GM23338 (cell line): ENCODE data around the gene ZNF697. TPM values are rescaled to one million over a fixed set of nuclear protein-coding genes. Genes with fewer than 3 reads are reported as not detected.

Experiments
- ATAC-seq: fragments of 200-7000 bp; cut with Tn5 transposase; 3 replicates; pipeline ENCODE4 v1.9.1; 2020
- DNase-seq: peaks from one replicate; pipeline ENCODE4 v3.0.0-alpha.2; 2015; ENCODE audit warnings: low spot score
- H2AFZ ChIP-seq: fragments of 200-600 bp; sonication (generic); 2 replicates; pipeline ENCODE4 v1.8.0; 2016; ENCODE audit warnings: antibody characterized with exemption, mild to moderate bottlenecking, moderate library complexity
- H3F3A ChIP-seq: fragments of 200-600 bp; sonication (generic); replicated peaks from 2 replicates; pipeline ENCODE4 v1.8.0; 2017; ENCODE audit warnings: antibody characterized with exemption, mixed run types, low read depth
- H3K27ac ChIP-seq: fragments of 200-600 bp; sonication (generic); 2 replicates; pipeline ENCODE4 v1.6.1; 2016; ENCODE audit warnings: low read depth
- H3K27me3 ChIP-seq: fragments of 200-600 bp; sonication (generic); 2 replicates; pipeline ENCODE4 v1.8.0; 2016; ENCODE audit warnings: mild to moderate bottlenecking, mixed run types, moderate library complexity; ENCODE audit not compliant: insufficient read depth
- H3K36me3 ChIP-seq: fragments of 200-600 bp; sonication (generic); 2 replicates; pipeline ENCODE4 v1.8.0; 2016; ENCODE audit warnings: mild to moderate bottlenecking; ENCODE audit not compliant: insufficient read depth
- H3K4me1 ChIP-seq: fragments of 200-600 bp; sonication (generic); 2 replicates; pipeline ENCODE4 v1.8.0; 2016; ENCODE audit warnings: mild to moderate bottlenecking, moderate library complexity; ENCODE audit not compliant: insufficient read depth
- H3K4me2 ChIP-seq: fragments of 200-600 bp; sonication (generic); 2 replicates; pipeline ENCODE4 v1.7.1; 2017; ENCODE audit warnings: mixed run types
- H3K4me3 ChIP-seq: fragments of 200-600 bp; sonication (generic); 2 replicates; pipeline ENCODE4 v1.6.1; 2016; ENCODE audit warnings: mixed run types
- H3K79me2 ChIP-seq: fragments of 200-600 bp; sonication (generic); replicated peaks from 2 replicates; pipeline ENCODE4 v1.8.0; 2017; ENCODE audit warnings: mild to moderate bottlenecking; ENCODE audit not compliant: insufficient read depth
- H3K9me2 ChIP-seq: fragments of 200-600 bp; sonication (generic); 2 replicates; pipeline ENCODE4 v1.8.0; 2017; ENCODE audit not compliant: insufficient read depth
- H4K20me1 ChIP-seq: fragments of 200-600 bp; sonication (generic); replicated peaks from 2 replicates; pipeline ENCODE4 v1.8.0; 2017; ENCODE audit warnings: mild to moderate bottlenecking; ENCODE audit not compliant: insufficient read depth
- H3K27ac Mint-ChIP-seq: 2 replicates; pipeline ENCODE4 v1.8.0; 2020; ENCODE audit warnings: inconsistent platforms, mild to moderate bottlenecking, moderate library complexity, mixed read lengths
- H3K27me3 Mint-ChIP-seq: 3 replicates; pipeline ENCODE4 v1.8.0; 2022; ENCODE audit warnings: low read depth, mild to moderate bottlenecking, moderate library complexity, mixed read lengths, inconsistent platforms; ENCODE audit not compliant: insufficient read depth, poor library complexity
- H3K36me3 Mint-ChIP-seq: 3 replicates; pipeline ENCODE4 v1.8.0; 2021; ENCODE audit warnings: low read depth, mild to moderate bottlenecking, inconsistent platforms, moderate library complexity, mixed read lengths
- H3K4me1 Mint-ChIP-seq: 3 replicates; pipeline ENCODE4 v1.8.0; 2020; ENCODE audit warnings: mild to moderate bottlenecking, inconsistent platforms, mixed read lengths
- H3K4me3 Mint-ChIP-seq: 3 replicates; pipeline ENCODE4 v1.8.0; 2021; ENCODE audit warnings: moderate library complexity, mild to moderate bottlenecking, inconsistent platforms, mixed read lengths
- H3K9me3 Mint-ChIP-seq: 3 replicates; pipeline ENCODE4 v1.8.0; 2020; ENCODE audit warnings: moderate library complexity, mild to moderate bottlenecking, inconsistent platforms, mixed read lengths
- CREB1 ChIP-seq: fragments of 250-450 bp; sonication (Bioruptor Pico); IDR thresholded peaks from 2 replicates; pipeline ENCODE4 v1.5.0; 2020; ENCODE audit warnings: low read depth, mild to moderate bottlenecking, moderate library complexity
- EZH2 ChIP-seq: fragments of 200-600 bp; sonication (generic); IDR thresholded peaks from one replicate; pipeline ENCODE4 v1.8.0; 2017; ENCODE audit warnings: antibody characterized with exemption, mild to moderate bottlenecking, low read depth; ENCODE audit not compliant: unreplicated experiment
- EZH2phosphoT487 ChIP-seq: fragments of 200-600 bp; sonication (generic); IDR thresholded peaks from one replicate; pipeline ENCODE4 v1.8.1; 2018; ENCODE audit warnings: antibody characterized with exemption; ENCODE audit not compliant: unreplicated experiment
- JUNB ChIP-seq: IDR thresholded peaks from one replicate; pipeline ENCODE4 v1.6.1; 2016; ENCODE audit warnings: antibody characterized with exemption; ENCODE audit not compliant: unreplicated experiment
- NANOG ChIP-seq: IDR thresholded peaks from 2 replicates; pipeline ENCODE4 v1.6.1; 2016; ENCODE audit warnings: antibody characterized with exemption, borderline replicate concordance
- POLR2AphosphoS5 ChIP-seq: IDR thresholded peaks from 2 replicates; pipeline ENCODE4 v1.6.1; 2016; ENCODE audit warnings: antibody characterized with exemption, low read depth
- STAT1 ChIP-seq: IDR thresholded peaks from one replicate; pipeline ENCODE4 v1.6.1; 2016; ENCODE audit warnings: antibody characterized with exemption; ENCODE audit not compliant: unreplicated experiment
- ZNF114 ChIP-seq: fragments of 250-450 bp; sonication (Bioruptor Pico); IDR thresholded peaks from 2 replicates; pipeline ENCODE4 v1.5.0; 2020; ENCODE audit warnings: mild to moderate bottlenecking, moderate library complexity
- ZNF331 ChIP-seq: fragments of 250-450 bp; sonication (Bioruptor Pico); IDR thresholded peaks from 2 replicates; pipeline ENCODE4 v1.5.0; 2020; ENCODE audit warnings: low read depth, mild to moderate bottlenecking, moderate library complexity
- polyA plus RNA-seq: library from polyadenylated mRNA; unstranded; fragments of >200 nt; fragmentation: Nextera tagmentation; extraction: Ambion mirVana; gene quantifications from 2 replicates; pipeline ENCODE4 v1.2.1, GENCODE V29; 2016
- total RNA-seq: library from RNA; depleted of rRNA; stranded (reverse); fragments of >200 nt; shearing (Covaris generic); gene quantifications from 2 replicates; pipeline ENCODE4 v1.2.3, GENCODE V29; 2014
- TF ChIP-seq, protein P1 (sequence below): IDR thresholded peaks from one replicate; pipeline ENCODE4 v1.6.1; 2018; ENCODE audit warnings: antibody characterized with exemption; ENCODE audit not compliant: unreplicated experiment
- TF ChIP-seq, protein P2 (sequence below), 2 experiments: fragments of 200-600 bp in 1 of 2; sonication (generic) in 1 of 2; conservative IDR thresholded peaks; 2 replicates each; pipeline versions ENCODE4 v1.5.1 to v1.6.1; 2016 to 2017; ENCODE audit warnings: antibody characterized with exemption in 2 of 2, low read depth in 2 of 2, mild to moderate bottlenecking in 2 of 2, moderate library complexity in 1 of 2
- TF ChIP-seq, protein P3 (sequence below): IDR thresholded peaks from 2 replicates; pipeline ENCODE4 v1.6.1; 2016; ENCODE audit warnings: antibody characterized with exemption
- TF ChIP-seq, protein P4 (sequence below): fragments of 250-450 bp; sonication (Bioruptor Pico); IDR thresholded peaks from 2 replicates; pipeline ENCODE4 v1.5.0; 2020; ENCODE audit warnings: mild to moderate bottlenecking, moderate library complexity

Gene ZNF697
- total and polyA plus RNA-seq, 2 experiments from 2014 or later = 5.4 to 32.0 TPM

DNA sequence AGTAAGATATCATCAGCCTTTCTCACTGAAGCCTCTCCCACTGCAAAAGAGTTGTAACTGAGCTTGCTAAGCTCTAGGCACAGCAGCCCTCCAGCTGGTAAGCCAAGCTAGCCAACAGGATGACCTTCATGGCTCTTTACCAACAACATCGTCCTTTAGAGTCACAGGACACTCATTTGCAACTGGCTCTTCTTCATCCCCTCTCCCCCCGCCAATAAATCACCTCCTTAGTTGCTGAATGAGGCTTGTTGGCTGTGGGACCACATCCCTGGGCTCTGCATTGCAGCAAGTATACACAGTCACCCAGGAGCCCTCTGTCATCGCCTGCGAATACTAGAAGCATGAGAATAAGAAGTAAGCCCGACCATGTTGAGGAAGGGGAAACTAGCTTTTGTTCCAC, 16.0 kb upstream of the ZNF697 start:
- no peak overlapping the region for H3K27ac ChIP-seq
- no peaks in the 10 kb centered on the region for H3K36me3 Mint-ChIP-seq
- H3K27me3 ChIP-seq = no peaks in the 10 kb centered on the region
- H3K4me3 ChIP-seq = no peak overlapping the region
- no peaks in the 10 kb centered on the region for H3K79me2 ChIP-seq
- H3K36me3 ChIP-seq = no peaks in the 10 kb centered on the region
- TF ChIP-seq JUNB (no peak), CREB1 (CRISPR knock-in tag) (no peak), EZH2 (no peak), ZNF331 (CRISPR knock-in tag) (no peak), STAT1 (no peak), POLR2AphosphoS5 (no peak), NANOG (no peak), ZNF114 (CRISPR knock-in tag) (no peak), EZH2phosphoT487 (no peak)
- TF ChIP-seq, protein P1, sequence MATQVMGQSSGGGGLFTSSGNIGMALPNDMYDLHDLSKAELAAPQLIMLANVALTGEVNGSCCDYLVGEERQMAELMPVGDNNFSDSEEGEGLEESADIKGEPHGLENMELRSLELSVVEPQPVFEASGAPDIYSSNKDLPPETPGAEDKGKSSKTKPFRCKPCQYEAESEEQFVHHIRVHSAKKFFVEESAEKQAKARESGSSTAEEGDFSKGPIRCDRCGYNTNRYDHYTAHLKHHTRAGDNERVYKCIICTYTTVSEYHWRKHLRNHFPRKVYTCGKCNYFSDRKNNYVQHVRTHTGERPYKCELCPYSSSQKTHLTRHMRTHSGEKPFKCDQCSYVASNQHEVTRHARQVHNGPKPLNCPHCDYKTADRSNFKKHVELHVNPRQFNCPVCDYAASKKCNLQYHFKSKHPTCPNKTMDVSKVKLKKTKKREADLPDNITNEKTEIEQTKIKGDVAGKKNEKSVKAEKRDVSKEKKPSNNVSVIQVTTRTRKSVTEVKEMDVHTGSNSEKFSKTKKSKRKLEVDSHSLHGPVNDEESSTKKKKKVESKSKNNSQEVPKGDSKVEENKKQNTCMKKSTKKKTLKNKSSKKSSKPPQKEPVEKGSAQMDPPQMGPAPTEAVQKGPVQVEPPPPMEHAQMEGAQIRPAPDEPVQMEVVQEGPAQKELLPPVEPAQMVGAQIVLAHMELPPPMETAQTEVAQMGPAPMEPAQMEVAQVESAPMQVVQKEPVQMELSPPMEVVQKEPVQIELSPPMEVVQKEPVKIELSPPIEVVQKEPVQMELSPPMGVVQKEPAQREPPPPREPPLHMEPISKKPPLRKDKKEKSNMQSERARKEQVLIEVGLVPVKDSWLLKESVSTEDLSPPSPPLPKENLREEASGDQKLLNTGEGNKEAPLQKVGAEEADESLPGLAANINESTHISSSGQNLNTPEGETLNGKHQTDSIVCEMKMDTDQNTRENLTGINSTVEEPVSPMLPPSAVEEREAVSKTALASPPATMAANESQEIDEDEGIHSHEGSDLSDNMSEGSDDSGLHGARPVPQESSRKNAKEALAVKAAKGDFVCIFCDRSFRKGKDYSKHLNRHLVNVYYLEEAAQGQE = no peak
- TF ChIP-seq, protein P2, sequence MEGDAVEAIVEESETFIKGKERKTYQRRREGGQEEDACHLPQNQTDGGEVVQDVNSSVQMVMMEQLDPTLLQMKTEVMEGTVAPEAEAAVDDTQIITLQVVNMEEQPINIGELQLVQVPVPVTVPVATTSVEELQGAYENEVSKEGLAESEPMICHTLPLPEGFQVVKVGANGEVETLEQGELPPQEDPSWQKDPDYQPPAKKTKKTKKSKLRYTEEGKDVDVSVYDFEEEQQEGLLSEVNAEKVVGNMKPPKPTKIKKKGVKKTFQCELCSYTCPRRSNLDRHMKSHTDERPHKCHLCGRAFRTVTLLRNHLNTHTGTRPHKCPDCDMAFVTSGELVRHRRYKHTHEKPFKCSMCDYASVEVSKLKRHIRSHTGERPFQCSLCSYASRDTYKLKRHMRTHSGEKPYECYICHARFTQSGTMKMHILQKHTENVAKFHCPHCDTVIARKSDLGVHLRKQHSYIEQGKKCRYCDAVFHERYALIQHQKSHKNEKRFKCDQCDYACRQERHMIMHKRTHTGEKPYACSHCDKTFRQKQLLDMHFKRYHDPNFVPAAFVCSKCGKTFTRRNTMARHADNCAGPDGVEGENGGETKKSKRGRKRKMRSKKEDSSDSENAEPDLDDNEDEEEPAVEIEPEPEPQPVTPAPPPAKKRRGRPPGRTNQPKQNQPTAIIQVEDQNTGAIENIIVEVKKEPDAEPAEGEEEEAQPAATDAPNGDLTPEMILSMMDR (conservative IDR thresholded peaks at IDR 0.05; ENCODE audit: low read depth in 2 of 2) = no peak
- TF ChIP-seq, protein P3, sequence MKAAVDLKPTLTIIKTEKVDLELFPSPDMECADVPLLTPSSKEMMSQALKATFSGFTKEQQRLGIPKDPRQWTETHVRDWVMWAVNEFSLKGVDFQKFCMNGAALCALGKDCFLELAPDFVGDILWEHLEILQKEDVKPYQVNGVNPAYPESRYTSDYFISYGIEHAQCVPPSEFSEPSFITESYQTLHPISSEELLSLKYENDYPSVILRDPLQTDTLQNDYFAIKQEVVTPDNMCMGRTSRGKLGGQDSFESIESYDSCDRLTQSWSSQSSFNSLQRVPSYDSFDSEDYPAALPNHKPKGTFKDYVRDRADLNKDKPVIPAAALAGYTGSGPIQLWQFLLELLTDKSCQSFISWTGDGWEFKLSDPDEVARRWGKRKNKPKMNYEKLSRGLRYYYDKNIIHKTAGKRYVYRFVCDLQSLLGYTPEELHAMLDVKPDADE = no peak
- TF ChIP-seq, protein P4, sequence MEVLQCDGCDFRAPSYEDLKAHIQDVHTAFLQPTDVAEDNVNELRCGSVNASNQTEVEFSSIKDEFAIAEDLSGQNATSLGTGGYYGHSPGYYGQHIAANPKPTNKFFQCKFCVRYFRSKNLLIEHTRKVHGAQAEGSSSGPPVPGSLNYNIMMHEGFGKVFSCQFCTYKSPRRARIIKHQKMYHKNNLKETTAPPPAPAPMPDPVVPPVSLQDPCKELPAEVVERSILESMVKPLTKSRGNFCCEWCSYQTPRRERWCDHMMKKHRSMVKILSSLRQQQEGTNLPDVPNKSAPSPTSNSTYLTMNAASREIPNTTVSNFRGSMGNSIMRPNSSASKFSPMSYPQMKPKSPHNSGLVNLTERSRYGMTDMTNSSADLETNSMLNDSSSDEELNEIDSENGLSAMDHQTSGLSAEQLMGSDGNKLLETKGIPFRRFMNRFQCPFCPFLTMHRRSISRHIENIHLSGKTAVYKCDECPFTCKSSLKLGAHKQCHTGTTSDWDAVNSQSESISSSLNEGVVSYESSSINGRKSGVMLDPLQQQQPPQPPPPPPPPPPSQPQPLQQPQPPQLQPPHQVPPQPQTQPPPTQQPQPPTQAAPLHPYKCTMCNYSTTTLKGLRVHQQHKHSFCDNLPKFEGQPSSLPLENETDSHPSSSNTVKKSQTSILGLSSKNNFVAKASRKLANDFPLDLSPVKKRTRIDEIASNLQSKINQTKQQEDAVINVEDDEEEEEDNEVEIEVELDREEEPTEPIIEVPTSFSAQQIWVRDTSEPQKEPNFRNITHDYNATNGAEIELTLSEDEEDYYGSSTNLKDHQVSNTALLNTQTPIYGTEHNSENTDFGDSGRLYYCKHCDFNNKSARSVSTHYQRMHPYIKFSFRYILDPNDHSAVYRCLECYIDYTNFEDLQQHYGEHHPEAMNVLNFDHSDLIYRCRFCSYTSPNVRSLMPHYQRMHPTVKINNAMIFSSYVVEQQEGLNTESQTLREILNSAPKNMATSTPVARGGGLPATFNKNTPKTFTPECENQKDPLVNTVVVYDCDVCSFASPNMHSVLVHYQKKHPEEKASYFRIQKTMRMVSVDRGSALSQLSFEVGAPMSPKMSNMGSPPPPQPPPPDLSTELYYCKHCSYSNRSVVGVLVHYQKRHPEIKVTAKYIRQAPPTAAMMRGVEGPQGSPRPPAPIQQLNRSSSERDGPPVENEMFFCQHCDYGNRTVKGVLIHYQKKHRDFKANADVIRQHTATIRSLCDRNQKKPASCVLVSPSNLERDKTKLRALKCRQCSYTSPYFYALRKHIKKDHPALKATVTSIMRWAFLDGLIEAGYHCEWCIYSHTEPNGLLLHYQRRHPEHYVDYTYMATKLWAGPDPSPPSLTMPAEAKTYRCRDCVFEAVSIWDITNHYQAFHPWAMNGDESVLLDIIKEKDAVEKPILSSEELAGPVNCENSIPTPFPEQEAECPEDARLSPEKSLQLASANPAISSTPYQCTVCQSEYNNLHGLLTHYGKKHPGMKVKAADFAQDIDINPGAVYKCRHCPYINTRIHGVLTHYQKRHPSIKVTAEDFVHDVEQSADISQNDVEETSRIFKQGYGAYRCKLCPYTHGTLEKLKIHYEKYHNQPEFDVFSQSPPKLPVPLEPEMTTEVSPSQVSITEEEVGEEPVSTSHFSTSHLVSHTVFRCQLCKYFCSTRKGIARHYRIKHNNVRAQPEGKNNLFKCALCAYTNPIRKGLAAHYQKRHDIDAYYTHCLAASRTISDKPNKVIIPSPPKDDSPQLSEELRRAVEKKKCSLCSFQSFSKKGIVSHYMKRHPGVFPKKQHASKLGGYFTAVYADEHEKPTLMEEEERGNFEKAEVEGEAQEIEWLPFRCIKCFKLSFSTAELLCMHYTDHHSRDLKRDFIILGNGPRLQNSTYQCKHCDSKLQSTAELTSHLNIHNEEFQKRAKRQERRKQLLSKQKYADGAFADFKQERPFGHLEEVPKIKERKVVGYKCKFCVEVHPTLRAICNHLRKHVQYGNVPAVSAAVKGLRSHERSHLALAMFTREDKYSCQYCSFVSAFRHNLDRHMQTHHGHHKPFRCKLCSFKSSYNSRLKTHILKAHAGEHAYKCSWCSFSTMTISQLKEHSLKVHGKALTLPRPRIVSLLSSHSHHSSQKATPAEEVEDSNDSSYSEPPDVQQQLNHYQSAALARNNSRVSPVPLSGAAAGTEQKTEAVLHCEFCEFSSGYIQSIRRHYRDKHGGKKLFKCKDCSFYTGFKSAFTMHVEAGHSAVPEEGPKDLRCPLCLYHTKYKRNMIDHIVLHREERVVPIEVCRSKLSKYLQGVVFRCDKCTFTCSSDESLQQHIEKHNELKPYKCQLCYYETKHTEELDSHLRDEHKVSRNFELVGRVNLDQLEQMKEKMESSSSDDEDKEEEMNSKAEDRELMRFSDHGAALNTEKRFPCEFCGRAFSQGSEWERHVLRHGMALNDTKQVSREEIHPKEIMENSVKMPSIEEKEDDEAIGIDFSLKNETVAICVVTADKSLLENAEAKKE (CRISPR knock-in tag) = no peak
- H3K27me3 Mint-ChIP-seq = peaks cover 1% of the 10 kb centered on the region
- H3K9me2 ChIP-seq = no peaks in the 10 kb centered on the region
- no peak overlapping the region for H3K27ac Mint-ChIP-seq
- no peaks in the 10 kb centered on the region for H3F3A ChIP-seq
- H3K4me1 ChIP-seq = peaks cover 23% of the 10 kb centered on the region
- H3K4me3 Mint-ChIP-seq = no peak overlapping the region
- no peaks in the 10 kb centered on the region for H4K20me1 ChIP-seq
- no peaks in the 10 kb centered on the region for H3K9me3 Mint-ChIP-seq
- H2AFZ ChIP-seq = no peak overlapping the region
- no peak overlapping the region for H3K4me2 ChIP-seq
- ATAC-seq = no peak
- DNase-seq = no peak
- peaks cover 22% of the 10 kb centered on the region for H3K4me1 Mint-ChIP-seq
